Occipital lobe (tissue), 3 donors: ENCODE data around the gene MPG. TPM values are rescaled to one million over a fixed set of nuclear protein-coding genes. Genes with fewer than 3 reads are reported as not detected.
"Not testable (repeated sequence)": the region's sequence is repeated elsewhere in the genome, so short reads cannot be mapped to it uniquely, and the experiment has no call there.

Source experiments
- DNase-seq: peaks from one replicate; lab custom pipeline; 2025; lab: John Stamatoyannopoulos, UW
- small RNA-seq: library from RNA; depleted of rRNA; stranded (forward); fragments of <200 nt; gene quantifications from one replicate; pipeline ENCODE3, GENCODE V24; 2014
- total RNA-seq: library from RNA; depleted of rRNA; stranded (reverse); fragments of >200 nt; gene quantifications from one replicate; pipeline ENCODE4 v1.2.3, GENCODE V29; 2014

The MPG gene
- total RNA-seq, 1 donor from 2014 or later = 50.7 TPM

GRCh38 chr16:112153-112840 lies 34.3 kb downstream of the MPG start:
- no peak for DNase-seq

- DNase-seq = no peak
These were observed 36.3 kb downstream of the MPG start for GRCh38 chr16:114327-114726.

GRCh38 chr16:116015-116414 lies 38.0 kb downstream of the MPG start:
- DNase-seq = no peak

- no peak for DNase-seq
These were observed 39.6 kb downstream of the MPG start for GRCh38 chr16:117379-118365.

GRCh38 chr16:118857-119256 lies 40.8 kb downstream of the MPG start:
- DNase-seq = no peak

GRCh38 chr16:119295-119694 lies 41.3 kb downstream of the MPG start:
- no peak for DNase-seq

- no peak for DNase-seq
These were observed 41.9 kb downstream of the MPG start for GRCh38 chr16:119835-120491.

- no peak for DNase-seq
These were observed 42.7 kb downstream of the MPG start for GRCh38 chr16:120756-121155.

- DNase-seq = no peak
These were observed 44.3 kb downstream of the MPG start for GRCh38 chr16:122361-122760.

GRCh38 chr16:123558-124350 lies 45.7 kb downstream of the MPG start:
- DNase-seq = not testable (repeated sequence)

GRCh38 chr16:125011-125410 lies 47.0 kb downstream of the MPG start:
- DNase-seq = no peak

- no peak for DNase-seq
These were observed 51.0 kb downstream of the MPG start for GRCh38 chr16:129075-129474.

- no peak for DNase-seq
These were observed 52.6 kb downstream of the MPG start for GRCh38 chr16:130533-131173.

- no peak for DNase-seq
These were observed 54.1 kb downstream of the MPG start for GRCh38 chr16:132120-132519.

- DNase-seq = no peak
These were observed 55.7 kb downstream of the MPG start for GRCh38 chr16:133716-134115.

Small RNAs within 50 kb of the gene (small RNA-seq; reads per million reads assigned to genes)
- gene Z69720.2 = not detected

Other genes starting within 250 kb of the MPG start
- 2.8 TPM for gene POLR3K, start 24.6 kb upstream of the MPG start, total RNA-seq
- 11.4 TPM for gene SNRNP25, start 24.4 kb upstream of the MPG start, total RNA-seq
- 3.0 TPM for gene RHBDF1, start 5.6 kb upstream of the MPG start, total RNA-seq
- gene NPRL3, start 60.4 kb downstream of the MPG start, total RNA-seq = 6.1 TPM
- gene HBZ, start 74.4 kb downstream of the MPG start, total RNA-seq = 0.31 TPM
- 15.0 TPM for gene HBM, start 87.8 kb downstream of the MPG start, total RNA-seq
- gene HBA2, start 94.7 kb downstream of the MPG start, total RNA-seq = 614 TPM
- 270 TPM for gene HBA1, start 98.5 kb downstream of the MPG start, total RNA-seq
- 5.3 TPM for gene HBQ1, start 102.2 kb downstream of the MPG start, total RNA-seq
- gene LUC7L, start 151.2 kb downstream of the MPG start, total RNA-seq = 76.4 TPM
- 20.7 TPM for gene FAM234A, start 156.6 kb downstream of the MPG start, total RNA-seq
- gene RGS11, start 197.7 kb downstream of the MPG start, total RNA-seq = 2.8 TPM
- 35.9 TPM for gene ARHGDIG, start 202.4 kb downstream of the MPG start, total RNA-seq
- 6.4 TPM for gene PDIA2, start 204.9 kb downstream of the MPG start, total RNA-seq